ENCODE results near the gene HLA-DRA. TPM values are rescaled to one million over a fixed set of nuclear protein-coding genes. Genes with fewer than 3 reads are reported as not detected.
"Not testable (repeated sequence)": the region's sequence is repeated elsewhere in the genome, so short reads cannot be mapped to it uniquely, and the experiment has no call there.

The HLA-DRA gene
- total RNA-seq, 1 donor from 2014 or later: 43.7 TPM

- DNase-seq: no peak
These were observed 8.5 kb upstream of the HLA-DRA start for GRCh38 chr6:32431142-32431541.

- peak; percentile 53 for DNase-seq
These were observed 7.6 kb upstream of the HLA-DRA start for GRCh38 chr6:32432050-32432450.

DNA sequence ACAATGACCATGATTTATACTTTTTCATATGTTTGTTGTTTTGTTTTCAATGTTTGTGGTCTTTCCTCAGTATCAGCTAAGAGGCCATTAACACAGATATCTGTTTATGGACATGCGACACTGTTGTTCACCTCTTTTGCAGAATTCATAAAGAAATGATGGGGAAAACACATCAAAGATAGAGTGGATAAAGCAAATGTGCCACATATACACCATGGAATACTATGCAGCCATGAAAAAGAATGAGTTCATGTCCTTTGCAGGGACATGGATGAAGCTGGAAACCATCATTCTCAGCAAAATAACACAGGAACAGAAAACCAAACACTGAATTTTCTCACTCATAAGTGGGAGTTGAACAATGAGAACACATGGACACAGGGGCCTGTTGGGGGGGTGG, 5.7 kb upstream of the HLA-DRA start:
- DNase-seq: not testable (repeated sequence)

DNA sequence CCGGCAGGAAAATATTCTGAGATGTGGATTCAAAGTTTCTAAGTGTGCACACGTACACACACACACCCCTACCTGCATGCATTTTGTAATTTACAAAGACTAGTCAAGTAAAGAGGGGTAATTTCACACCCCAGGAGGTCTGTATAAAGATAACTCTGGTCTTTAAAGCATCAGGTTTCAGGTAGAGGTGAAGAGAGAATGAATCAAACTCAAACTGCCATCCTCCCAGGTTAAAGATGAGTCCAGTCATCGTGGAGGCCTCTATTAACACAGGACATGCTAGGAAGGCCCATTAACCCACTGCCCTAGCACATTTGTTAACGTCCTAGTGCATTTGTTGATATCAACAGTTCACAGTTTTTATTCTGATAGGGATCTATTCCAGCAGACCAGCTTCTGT, 3.5 kb upstream of the HLA-DRA start:
- no peak for DNase-seq

DNA sequence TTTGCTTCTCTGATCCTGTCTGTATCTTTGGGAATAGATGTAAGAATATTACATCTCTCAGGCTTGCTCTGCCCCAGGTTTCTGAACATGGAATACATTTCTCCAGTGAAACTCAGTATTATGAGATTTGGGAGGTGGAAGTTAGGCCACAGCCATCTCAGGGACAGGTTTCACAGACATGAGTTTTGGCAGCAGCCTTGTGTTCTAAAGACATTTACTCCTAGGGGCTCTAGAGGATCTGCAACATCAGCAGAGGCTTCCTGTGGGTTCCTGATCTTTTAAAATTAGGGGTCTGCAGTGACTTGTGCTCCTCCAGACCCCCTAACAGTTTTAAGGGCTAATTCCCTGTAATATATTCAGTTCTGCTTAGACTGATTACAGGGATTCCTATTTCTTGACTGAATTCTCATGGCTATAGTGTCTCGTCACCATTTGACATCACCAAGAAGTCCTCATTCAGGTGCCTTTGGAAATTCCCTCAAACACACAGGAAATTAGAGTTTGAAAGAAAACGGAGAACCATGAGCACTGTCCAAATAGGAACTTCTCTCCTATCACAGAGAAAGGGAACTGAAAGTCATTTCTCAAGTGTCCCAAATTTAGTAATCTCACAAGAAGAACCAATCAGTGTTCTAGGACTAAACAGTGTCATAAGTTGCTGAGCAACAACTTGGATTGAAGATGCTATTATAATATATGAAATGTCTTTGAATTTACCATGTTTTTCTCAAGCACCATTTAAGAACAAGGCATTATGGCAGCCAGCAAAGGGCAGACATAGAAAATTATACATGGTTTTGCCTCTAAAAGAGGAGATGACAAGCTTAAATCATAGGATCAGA, 2.5 kb upstream of the HLA-DRA start:
- DNase-seq: no peak

DNA sequence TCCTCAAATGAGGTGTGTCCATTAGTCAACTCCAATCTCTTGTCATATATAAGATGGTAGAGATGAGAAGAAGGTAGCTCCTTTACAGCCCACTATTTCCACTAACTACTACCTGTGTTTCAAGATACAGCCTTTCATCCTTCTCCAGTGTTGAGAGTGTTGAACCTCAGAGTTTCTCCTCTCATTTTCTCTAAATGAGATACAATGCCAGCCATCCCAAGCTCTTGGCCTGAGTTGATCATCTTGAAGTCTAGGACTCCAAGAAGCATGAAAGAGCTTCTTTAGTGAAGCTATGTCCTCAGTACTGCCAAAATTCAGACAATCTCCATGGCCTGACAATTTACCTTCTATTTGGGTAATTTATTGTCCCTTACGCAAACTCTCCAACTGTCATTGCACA, 548 bp upstream of the HLA-DRA start:
- no peak for DNase-seq

DNA sequence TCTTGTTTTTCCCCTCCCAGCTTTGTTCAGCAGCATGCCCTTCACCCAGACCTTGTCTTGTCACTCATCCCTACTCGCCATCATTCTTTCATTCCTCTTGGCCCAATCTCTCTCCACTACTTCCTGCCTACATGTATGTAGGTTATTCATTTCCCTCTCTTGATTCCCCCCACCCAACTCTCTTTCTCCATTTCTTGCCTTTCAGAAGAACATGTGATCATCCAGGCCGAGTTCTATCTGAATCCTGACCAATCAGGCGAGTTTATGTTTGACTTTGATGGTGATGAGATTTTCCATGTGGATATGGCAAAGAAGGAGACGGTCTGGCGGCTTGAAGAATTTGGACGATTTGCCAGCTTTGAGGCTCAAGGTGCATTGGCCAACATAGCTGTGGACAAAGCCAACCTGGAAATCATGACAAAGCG, 2.6 kb downstream of the HLA-DRA start:
- no peak for DNase-seq

- no peak for DNase-seq
These were observed 3.4 kb downstream of the HLA-DRA start for GRCh38 chr6:32442977-32443552.

GRCh38 chr6:32444433-32444832, 4.7 kb downstream of the HLA-DRA start:
- no peak for DNase-seq

GRCh38 chr6:32445321-32445854, 5.7 kb downstream of the HLA-DRA start:
- no peak for DNase-seq

DNA sequence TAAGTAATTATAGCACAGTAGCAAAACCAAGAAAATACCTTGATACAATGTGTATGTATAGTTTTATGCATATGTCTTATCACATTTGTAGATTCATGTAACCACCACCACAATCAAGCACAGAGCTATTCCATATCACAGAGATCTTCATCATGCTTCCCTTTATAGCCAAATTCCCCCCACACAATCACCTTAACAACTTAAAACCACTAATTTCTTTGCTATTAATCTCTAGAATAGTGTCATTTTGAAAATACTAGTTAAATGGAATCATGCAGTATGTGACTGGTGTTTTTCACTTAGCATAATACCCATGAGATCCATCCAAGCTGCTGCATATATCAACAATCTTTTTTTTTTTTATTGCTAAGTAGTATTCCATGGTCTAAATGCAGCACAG, 8.2 kb downstream of the HLA-DRA start:
- DNase-seq: no peak

DNA sequence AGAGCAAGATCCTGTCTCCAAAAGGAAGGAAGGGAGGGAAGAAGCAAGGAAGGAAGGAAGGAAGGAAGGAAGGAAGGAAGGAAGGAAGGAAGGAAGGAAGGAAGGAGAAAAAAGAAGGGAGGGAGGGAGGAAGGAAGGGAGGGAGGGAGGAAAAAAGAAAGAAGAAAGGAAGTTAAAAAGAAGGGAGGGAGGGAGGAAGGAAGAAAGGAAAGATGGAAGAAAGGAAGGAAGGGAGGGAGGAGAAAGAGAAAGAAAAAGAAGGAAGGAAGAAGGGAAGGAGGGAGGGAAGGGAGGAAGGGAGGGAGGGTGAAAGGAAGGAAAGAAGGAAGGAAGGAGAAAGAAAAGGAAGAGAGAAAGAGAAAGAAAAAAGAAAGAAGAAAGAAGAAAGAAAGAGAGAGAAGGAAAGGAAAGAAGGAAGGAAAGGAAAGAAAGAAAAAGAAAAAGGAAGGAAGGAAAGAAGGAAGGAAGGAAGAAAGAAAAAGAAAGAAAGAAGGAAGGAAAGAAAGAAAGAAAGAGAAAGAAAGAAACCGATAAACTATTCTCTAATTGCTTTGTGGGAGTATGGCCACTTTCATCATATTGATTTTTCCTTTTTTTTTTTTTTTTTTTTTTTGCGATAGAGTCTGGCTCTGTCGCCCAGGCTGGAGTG, 9.5 kb downstream of the HLA-DRA start:
- DNase-seq: no peak

GRCh38 chr6:32457054-32457453, 17.4 kb downstream of the HLA-DRA start:
- no peak for DNase-seq

DNA sequence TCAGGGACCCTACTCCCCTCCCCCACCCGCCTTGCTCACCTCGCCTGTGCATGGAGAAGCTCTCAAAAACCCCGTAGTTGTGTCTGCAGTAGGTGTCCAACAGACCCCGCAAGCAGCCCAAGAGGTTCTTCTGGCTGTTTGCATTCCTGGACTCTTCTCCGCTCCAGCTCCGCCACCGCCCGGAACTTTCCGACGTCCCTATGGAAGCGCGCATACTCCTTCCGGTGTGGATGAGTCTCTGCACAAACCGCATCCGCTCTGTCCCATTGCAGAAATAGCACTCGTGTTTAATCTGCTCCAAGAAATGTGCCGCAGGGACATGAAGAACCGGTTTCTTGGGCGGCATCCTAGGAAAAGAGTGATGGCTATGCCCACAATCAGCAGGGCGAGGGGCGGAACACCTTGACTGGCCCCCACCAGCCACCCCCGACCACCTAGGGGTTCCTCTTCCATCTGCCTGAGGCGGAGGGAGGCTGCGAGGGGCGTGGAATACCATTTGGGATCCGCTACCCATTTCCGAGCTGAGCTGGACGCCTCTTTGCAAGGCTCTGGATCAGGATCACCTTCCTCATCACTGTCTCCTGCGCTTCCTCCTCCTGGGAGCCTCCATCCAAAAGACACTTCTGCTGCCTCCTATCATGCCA, 20.2 kb downstream of the HLA-DRA start:
- DNase-seq: peak; percentile 26

GRCh38 chr6:32460528-32460927, 20.8 kb downstream of the HLA-DRA start:
- no peak for DNase-seq

- DNase-seq: no peak
These were observed 21.8 kb downstream of the HLA-DRA start for GRCh38 chr6:32461493-32461892.

GRCh38 chr6:32462609-32463008, 22.9 kb downstream of the HLA-DRA start:
- DNase-seq: peak; percentile 12

DNA sequence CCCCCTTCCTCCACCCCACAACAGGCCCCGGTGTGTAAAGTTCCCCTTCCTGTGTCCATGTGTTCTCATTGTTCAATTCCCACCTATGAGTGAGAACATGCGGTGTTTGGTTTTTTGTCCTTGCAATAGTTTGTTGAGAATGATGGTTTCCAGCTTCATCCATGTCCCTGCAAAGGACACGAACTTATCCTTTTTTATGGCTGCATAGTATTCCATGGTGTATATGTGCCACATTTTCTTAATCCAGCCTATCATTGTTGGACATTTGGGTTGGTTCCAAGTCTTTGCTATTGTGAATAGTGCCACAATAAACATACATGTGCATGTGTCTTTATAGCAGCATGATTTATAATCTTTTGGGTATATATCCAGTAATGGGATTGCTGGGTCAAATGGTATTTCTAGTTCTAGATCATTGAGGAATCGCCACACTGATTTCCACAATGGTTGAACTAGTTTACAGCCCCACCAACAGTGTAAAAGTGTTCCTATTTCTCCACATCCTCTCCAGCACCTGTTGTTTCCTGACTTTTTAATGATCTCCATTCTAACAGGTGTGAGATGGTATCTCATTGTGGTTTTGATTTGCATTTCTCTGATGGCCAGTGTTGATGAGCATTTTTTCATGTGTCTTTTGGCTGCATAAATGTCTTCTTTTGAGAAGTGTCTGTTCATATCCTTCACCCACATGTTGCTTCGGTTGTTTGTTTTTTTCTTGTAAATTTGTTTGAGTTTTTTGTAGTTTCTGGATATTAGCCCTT, 28.2 kb downstream of the HLA-DRA start:
- DNase-seq: not testable (repeated sequence)

DNA sequence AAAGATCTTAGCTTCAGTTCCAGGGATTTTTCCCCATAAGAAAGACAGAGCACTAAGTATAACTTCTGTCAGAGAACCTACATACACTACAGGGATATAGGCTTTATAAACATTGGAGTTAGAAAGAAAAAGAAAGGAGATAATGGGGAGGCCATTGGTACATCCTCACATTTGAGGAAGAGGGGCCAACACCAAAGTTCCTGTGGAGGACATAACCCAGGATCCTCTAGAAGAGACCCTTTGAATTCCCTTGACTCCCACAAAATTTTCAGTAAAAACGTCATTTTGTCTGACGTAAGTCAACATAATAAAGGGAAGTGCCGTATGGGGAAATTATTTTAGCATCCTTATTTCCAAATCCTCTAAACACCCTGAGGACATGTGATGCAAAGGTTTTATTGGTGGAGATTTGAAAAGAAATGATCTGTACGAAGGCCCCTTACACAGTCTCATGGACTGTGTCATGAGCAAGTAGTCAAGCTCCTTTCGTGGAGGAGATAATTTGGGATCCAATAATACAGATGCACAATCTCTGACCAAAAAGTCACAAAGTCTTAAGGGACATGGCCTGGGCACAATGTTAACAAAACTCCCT, 33.2 kb downstream of the HLA-DRA start:
- no peak for DNase-seq

- not testable (repeated sequence) for DNase-seq
These were observed 34.0 kb downstream of the HLA-DRA start for GRCh38 chr6:32473376-32474348.

All from tongue (tissue), 2 donors.